ENCODE data around the gene HJV.

- TF ChIP-seq CTCF (IDR thresholded peaks at IDR 0.05; ENCODE audit: insufficient read depth, low read length) (no peak), POLR2AphosphoS5 (IDR thresholded peaks at IDR 0.05; ENCODE audit: low read depth) (no peak)
- TF ChIP-seq, protein P1, sequence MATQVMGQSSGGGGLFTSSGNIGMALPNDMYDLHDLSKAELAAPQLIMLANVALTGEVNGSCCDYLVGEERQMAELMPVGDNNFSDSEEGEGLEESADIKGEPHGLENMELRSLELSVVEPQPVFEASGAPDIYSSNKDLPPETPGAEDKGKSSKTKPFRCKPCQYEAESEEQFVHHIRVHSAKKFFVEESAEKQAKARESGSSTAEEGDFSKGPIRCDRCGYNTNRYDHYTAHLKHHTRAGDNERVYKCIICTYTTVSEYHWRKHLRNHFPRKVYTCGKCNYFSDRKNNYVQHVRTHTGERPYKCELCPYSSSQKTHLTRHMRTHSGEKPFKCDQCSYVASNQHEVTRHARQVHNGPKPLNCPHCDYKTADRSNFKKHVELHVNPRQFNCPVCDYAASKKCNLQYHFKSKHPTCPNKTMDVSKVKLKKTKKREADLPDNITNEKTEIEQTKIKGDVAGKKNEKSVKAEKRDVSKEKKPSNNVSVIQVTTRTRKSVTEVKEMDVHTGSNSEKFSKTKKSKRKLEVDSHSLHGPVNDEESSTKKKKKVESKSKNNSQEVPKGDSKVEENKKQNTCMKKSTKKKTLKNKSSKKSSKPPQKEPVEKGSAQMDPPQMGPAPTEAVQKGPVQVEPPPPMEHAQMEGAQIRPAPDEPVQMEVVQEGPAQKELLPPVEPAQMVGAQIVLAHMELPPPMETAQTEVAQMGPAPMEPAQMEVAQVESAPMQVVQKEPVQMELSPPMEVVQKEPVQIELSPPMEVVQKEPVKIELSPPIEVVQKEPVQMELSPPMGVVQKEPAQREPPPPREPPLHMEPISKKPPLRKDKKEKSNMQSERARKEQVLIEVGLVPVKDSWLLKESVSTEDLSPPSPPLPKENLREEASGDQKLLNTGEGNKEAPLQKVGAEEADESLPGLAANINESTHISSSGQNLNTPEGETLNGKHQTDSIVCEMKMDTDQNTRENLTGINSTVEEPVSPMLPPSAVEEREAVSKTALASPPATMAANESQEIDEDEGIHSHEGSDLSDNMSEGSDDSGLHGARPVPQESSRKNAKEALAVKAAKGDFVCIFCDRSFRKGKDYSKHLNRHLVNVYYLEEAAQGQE (IDR thresholded peaks at IDR 0.05; ENCODE audit: insufficient replicate concordance, low read depth), result no peak
These were observed 32.8 kb downstream of the HJV start for GRCh38 chr1:145988773-145989172.

Measured in HL-60 (cell line).